ENCODE results near the gene ARAP2.

DNA sequence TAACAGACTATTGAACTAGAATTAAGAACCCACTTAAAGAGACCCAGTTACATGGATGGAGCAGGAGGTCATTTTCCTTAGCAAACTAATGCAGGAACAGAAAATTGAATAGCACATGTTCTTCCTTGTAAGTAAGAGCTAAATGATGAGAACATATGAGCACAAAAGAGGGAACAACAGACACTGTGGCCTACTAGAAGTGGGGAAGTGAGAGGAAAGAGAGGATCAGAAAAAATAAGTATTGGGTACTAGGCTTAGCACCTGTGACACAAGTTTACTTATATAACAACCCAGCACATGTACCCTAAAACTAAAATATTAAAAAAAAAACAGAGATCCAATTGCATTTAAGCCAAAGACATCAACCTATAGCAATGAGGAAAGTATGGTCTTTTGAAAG is 26.2 kb downstream of the ARAP2 start:
- TF ChIP-seq CTCF (IDR thresholded peaks at IDR 0.05; ENCODE audit: borderline replicate concordance, extremely low read depth, low read length, poor library complexity, severe bottlenecking) = no peak
- TF ChIP-seq EZH2 (IDR thresholded peaks at IDR 0.05; ENCODE audit: borderline replicate concordance, low read depth, low read length, severe bottlenecking) = no peak

Measured in DND-41 (cell line).